Measurements from ENCODE around the gene TSNAXIP1.
"Not testable (repeated sequence)": the region's sequence is repeated elsewhere in the genome, so short reads cannot be mapped to it uniquely, and the experiment has no call there.

The TSNAXIP1 gene

GRCh38 chr16:67858500-67858899 lies 51.8 kb downstream of the TSNAXIP1 start:
- Histone ChIP-seq H3K9me3 (no peaks in the 10 kb centered on the region), H3K36me3 (no peaks in the 10 kb centered on the region), H3K4me3 (ENCODE audit: low read depth in 1 of 2, low read length in 1 of 2) (no peak overlapping the region), H3K27me3 (no peaks in the 10 kb centered on the region), H3K4me1 (ENCODE audit: control insufficient read depth in 1 of 2, insufficient read depth in 1 of 2, low read depth in 1 of 2, low read length in 1 of 2) (peaks cover 0 to 4% of the 10 kb centered on the region in 2 experiments), H3K27ac (no peak overlapping the region)
- TF ChIP-seq, protein P1, sequence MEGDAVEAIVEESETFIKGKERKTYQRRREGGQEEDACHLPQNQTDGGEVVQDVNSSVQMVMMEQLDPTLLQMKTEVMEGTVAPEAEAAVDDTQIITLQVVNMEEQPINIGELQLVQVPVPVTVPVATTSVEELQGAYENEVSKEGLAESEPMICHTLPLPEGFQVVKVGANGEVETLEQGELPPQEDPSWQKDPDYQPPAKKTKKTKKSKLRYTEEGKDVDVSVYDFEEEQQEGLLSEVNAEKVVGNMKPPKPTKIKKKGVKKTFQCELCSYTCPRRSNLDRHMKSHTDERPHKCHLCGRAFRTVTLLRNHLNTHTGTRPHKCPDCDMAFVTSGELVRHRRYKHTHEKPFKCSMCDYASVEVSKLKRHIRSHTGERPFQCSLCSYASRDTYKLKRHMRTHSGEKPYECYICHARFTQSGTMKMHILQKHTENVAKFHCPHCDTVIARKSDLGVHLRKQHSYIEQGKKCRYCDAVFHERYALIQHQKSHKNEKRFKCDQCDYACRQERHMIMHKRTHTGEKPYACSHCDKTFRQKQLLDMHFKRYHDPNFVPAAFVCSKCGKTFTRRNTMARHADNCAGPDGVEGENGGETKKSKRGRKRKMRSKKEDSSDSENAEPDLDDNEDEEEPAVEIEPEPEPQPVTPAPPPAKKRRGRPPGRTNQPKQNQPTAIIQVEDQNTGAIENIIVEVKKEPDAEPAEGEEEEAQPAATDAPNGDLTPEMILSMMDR (IDR thresholded peaks at IDR 0.05), result no peak

GRCh38 chr16:67860589-67861398 lies 54.1 kb downstream of the TSNAXIP1 start:
- Histone ChIP-seq H3K4me1 (ENCODE audit: control insufficient read depth in 1 of 2, insufficient read depth in 1 of 2, low read depth in 1 of 2, low read length in 1 of 2) (peaks cover 0 to 4% of the 10 kb centered on the region in 2 experiments), H3K36me3 (no peaks in the 10 kb centered on the region), H3K27me3 (no peaks in the 10 kb centered on the region), H3K4me3 (ENCODE audit: low read depth in 1 of 2, low read length in 1 of 2) (no peak overlapping the region), H3K27ac (no peak overlapping the region), H3K9me3 (no peaks in the 10 kb centered on the region)
- TF ChIP-seq, protein P1 (IDR thresholded peaks at IDR 0.05), result no peak

- Histone ChIP-seq H3K36me3 (no peaks in the 10 kb centered on the region), H3K27ac (no peak overlapping the region), H3K27me3 (no peaks in the 10 kb centered on the region), H3K9me3 (no peaks in the 10 kb centered on the region), H3K4me3 (ENCODE audit: low read depth in 1 of 2, low read length in 1 of 2) (no peak overlapping the region), H3K4me1 (ENCODE audit: control insufficient read depth in 1 of 2, insufficient read depth in 1 of 2, low read depth in 1 of 2, low read length in 1 of 2) (peaks cover 0 to 4% of the 10 kb centered on the region in 2 experiments)
- TF ChIP-seq, protein P1 (IDR thresholded peaks at IDR 0.05), result no peak
These were observed 55.2 kb downstream of the TSNAXIP1 start for GRCh38 chr16:67861877-67862276.

GRCh38 chr16:67862623-67863583 lies 56.2 kb downstream of the TSNAXIP1 start:
- Histone ChIP-seq H3K27ac (no peak overlapping the region), H3K9me3 (no peaks in the 10 kb centered on the region), H3K36me3 (peaks cover 7% of the 10 kb centered on the region), H3K4me1 (ENCODE audit: control insufficient read depth in 1 of 2, insufficient read depth in 1 of 2, low read depth in 1 of 2, low read length in 1 of 2) (peaks cover 0 to 4% of the 10 kb centered on the region in 2 experiments), H3K4me3 (ENCODE audit: low read depth in 1 of 2, low read length in 1 of 2) (no peak overlapping the region), H3K27me3 (no peaks in the 10 kb centered on the region)
- TF ChIP-seq, protein P1 (IDR thresholded peaks at IDR 0.05), result no peak

GRCh38 chr16:67864044-67864443 lies 57.4 kb downstream of the TSNAXIP1 start:
- H3K9me3 ChIP-seq; H3K27me3 ChIP-seq; H3K27ac ChIP-seq; H3K4me3 ChIP-seq (ENCODE audit: low read depth in 1 of 2, low read length in 1 of 2); H3K4me1 ChIP-seq (ENCODE audit: control insufficient read depth in 1 of 2, insufficient read depth in 1 of 2, low read depth in 1 of 2, low read length in 1 of 2): not testable (repeated sequence)
- peaks cover 16% of the 10 kb centered on the region for H3K36me3 ChIP-seq
